Measurements from ENCODE around the gene CLBA1. TPM values are rescaled to one million over a fixed set of nuclear protein-coding genes. Genes with fewer than 3 reads are reported as not detected.

CLBA1 gene
- total and polyA plus RNA-seq, 9 of the 15 experiments (the other 6 are each of a cell fraction or from before 2014, with no cell fraction given), result 0.04 to 3.9 (median 2.6) TPM

- Histone ChIP-seq H3K27ac (ENCODE audit: extremely low read depth, low read depth, low read length) (no peak overlapping the region), H4K20me1 (replicated peaks; ENCODE audit: control insufficient read depth, insufficient read depth, low read length) (no peaks in the 10 kb centered on the region), H3K79me2 (ENCODE audit: control insufficient read depth, insufficient read depth, low read length) (no peaks in the 10 kb centered on the region), H3K9me1 (ENCODE audit: control insufficient read depth, insufficient read depth, low read length) (no peaks in the 10 kb centered on the region), H3K9me3 (replicated peaks; ENCODE audit: control insufficient read depth, insufficient read depth, low read depth, low read length) (no peaks in the 10 kb centered on the region), H3K9ac (ENCODE audit: insufficient read depth in 1 of 2, low read depth in 2 of 2, low read length in 2 of 2) (no peak overlapping the region), H3K4me1 (replicated peaks in 1 of 2; ENCODE audit: control insufficient read depth in 2 of 2, insufficient read depth in 2 of 2, low read length in 2 of 2) (no peaks in the 10 kb centered on the region; a peak in 1 of 5 replicates), H3K36me3 (ENCODE audit: control insufficient read depth, insufficient read depth, low read length) (no peaks in the 10 kb centered on the region), H3K27me3 (ENCODE audit: control insufficient read depth in 2 of 2, insufficient read depth in 2 of 2, low read length in 2 of 2) (no peaks in the 10 kb centered on the region), H3K4me3 (no peak overlapping the region), H2AFZ (ENCODE audit: low read depth, low read length) (no peak overlapping the region), H3K4me2 (ENCODE audit: insufficient read depth, low read length) (no peak overlapping the region)
- FAIRE-seq (no peak), DNase-seq (ENCODE audit: extremely low read depth in 1 of 4, low spot score in 3 of 4) (no peak), ATAC-seq (no peak)
- WGBS (ENCODE audit: insufficient coverage, low coverage, missing lambda C conversion rate), result 42% methylated on average over 2 of the region's 2 CpGs
- intact Hi-C loops (cut with micrococcal nuclease), result no loop called here
- TF ChIP-seq SMARCA4 (IDR thresholded peaks at IDR 0.05) (no peak), MLX (CRISPR knock-in tag; conservative IDR thresholded peaks at IDR 0.05) (no peak), ASH1L (IDR thresholded peaks at IDR 0.05; ENCODE audit: borderline replicate concordance, low read depth, partially characterized antibody) (no peak)
- ChIA-PET CTCF (ENCODE audit: low intra/inter-chr PET ratio) (no interaction called here), POLR2A (no interaction called here)
- in situ Hi-C loops (cut with MboI), result no loop called here
- no TSS peak for BruUV-seq (replicated peaks)
Measured at GRCh38 chr14:105030194-105030593, 44.6 kb downstream of the CLBA1 start.

GRCh38 chr14:105030836-105031396, 45.3 kb downstream of the CLBA1 start:
- CTCF ChIA-PET (ENCODE audit: low intra/inter-chr PET ratio), result no interaction called here
- Histone ChIP-seq H3K9ac (ENCODE audit: insufficient read depth in 1 of 2, low read depth in 2 of 2, low read length in 2 of 2) (peak overlapping the region in 1 of 2 experiments; percentile 20; a peak in 1 of 4 replicates), H3K4me1 (replicated peaks in 1 of 2; ENCODE audit: control insufficient read depth in 2 of 2, insufficient read depth in 2 of 2, low read length in 2 of 2) (no peaks in the 10 kb centered on the region; a peak in 1 of 5 replicates), H4K20me1 (replicated peaks; ENCODE audit: control insufficient read depth, insufficient read depth, low read length) (no peaks in the 10 kb centered on the region), H3K4me2 (ENCODE audit: insufficient read depth, low read length) (peak overlapping the region; percentile 25; the same call in 1 of the 2 replicates), H3K4me3 (no peak overlapping the region), H3K27ac (ENCODE audit: extremely low read depth, low read depth, low read length) (no peak overlapping the region), H2AFZ (ENCODE audit: low read depth, low read length) (peak overlapping the region; percentile 82), H3K79me2 (ENCODE audit: control insufficient read depth, insufficient read depth, low read length) (no peaks in the 10 kb centered on the region), H3K9me3 (replicated peaks; ENCODE audit: control insufficient read depth, insufficient read depth, low read depth, low read length) (no peaks in the 10 kb centered on the region), H3K27me3 (ENCODE audit: control insufficient read depth in 2 of 2, insufficient read depth in 2 of 2, low read length in 2 of 2) (no peaks in the 10 kb centered on the region), H3K9me1 (ENCODE audit: control insufficient read depth, insufficient read depth, low read length) (no peaks in the 10 kb centered on the region), H3K36me3 (ENCODE audit: control insufficient read depth, insufficient read depth, low read length) (no peaks in the 10 kb centered on the region)
- WGBS (ENCODE audit: insufficient coverage, low coverage, missing lambda C conversion rate), result 12% methylated on average over 5 of the region's 9 CpGs
- intact Hi-C loops (cut with micrococcal nuclease), result no loop called here
- in situ Hi-C loops (cut with MboI), result no loop called here
- FAIRE-seq (no peak), DNase-seq (ENCODE audit: extremely low read depth in 1 of 4, low spot score in 3 of 4) (peak in 1 of 4 experiments; percentile 27), ATAC-seq (peak; percentile 52; the same call in 1 of the 3 replicates)
- POLR2A ChIA-PET, result interaction anchor here (0.6 to 0.8 kb wide), 2 partner anchors 11 to 12 kb away, joined by 3 to 5 read pairs; no protein-coding TSS in a partner anchor
- no TSS peak for BruUV-seq (replicated peaks)
- TF ChIP-seq ATF3 (IDR thresholded peaks at IDR 0.05) (no peak), ATF3 (CRISPR knock-in tag; conservative IDR thresholded peaks at IDR 0.05) (no peak), GTF2A2 (tag; IDR thresholded peaks at IDR 0.05) (no peak), PRDM10 (IDR thresholded peaks at IDR 0.05; ENCODE audit: partially characterized antibody) (peak; percentile 94), ATF4 (CRISPR knock-in tag; IDR thresholded peaks at IDR 0.05) (no peak)

Measured in K562 (cell line).